GM23338 (cell line): ENCODE data around the gene CCDC150. TPM values are rescaled to one million over a fixed set of nuclear protein-coding genes. Genes with fewer than 3 reads are reported as not detected.

Experiments
- ATAC-seq: fragments of 200-7000 bp; cut with Tn5 transposase; 3 replicates; pipeline ENCODE4 v1.9.1; 2020
- DNase-seq: peaks from one replicate; pipeline ENCODE4 v3.0.0-alpha.2; 2015; ENCODE audit warnings: low spot score
- H2AFZ ChIP-seq: fragments of 200-600 bp; sonication (generic); 2 replicates; pipeline ENCODE4 v1.8.0; 2016; ENCODE audit warnings: antibody characterized with exemption, mild to moderate bottlenecking, moderate library complexity
- H3F3A ChIP-seq: fragments of 200-600 bp; sonication (generic); replicated peaks from 2 replicates; pipeline ENCODE4 v1.8.0; 2017; ENCODE audit warnings: antibody characterized with exemption, mixed run types, low read depth
- H3K27ac ChIP-seq: fragments of 200-600 bp; sonication (generic); 2 replicates; pipeline ENCODE4 v1.6.1; 2016; ENCODE audit warnings: low read depth
- H3K27me3 ChIP-seq: fragments of 200-600 bp; sonication (generic); 2 replicates; pipeline ENCODE4 v1.8.0; 2016; ENCODE audit warnings: mild to moderate bottlenecking, mixed run types, moderate library complexity; ENCODE audit not compliant: insufficient read depth
- H3K36me3 ChIP-seq: fragments of 200-600 bp; sonication (generic); 2 replicates; pipeline ENCODE4 v1.8.0; 2016; ENCODE audit warnings: mild to moderate bottlenecking; ENCODE audit not compliant: insufficient read depth
- H3K4me1 ChIP-seq: fragments of 200-600 bp; sonication (generic); 2 replicates; pipeline ENCODE4 v1.8.0; 2016; ENCODE audit warnings: mild to moderate bottlenecking, moderate library complexity; ENCODE audit not compliant: insufficient read depth
- H3K4me2 ChIP-seq: fragments of 200-600 bp; sonication (generic); 2 replicates; pipeline ENCODE4 v1.7.1; 2017; ENCODE audit warnings: mixed run types
- H3K4me3 ChIP-seq: fragments of 200-600 bp; sonication (generic); 2 replicates; pipeline ENCODE4 v1.6.1; 2016; ENCODE audit warnings: mixed run types
- H3K79me2 ChIP-seq: fragments of 200-600 bp; sonication (generic); replicated peaks from 2 replicates; pipeline ENCODE4 v1.8.0; 2017; ENCODE audit warnings: mild to moderate bottlenecking; ENCODE audit not compliant: insufficient read depth
- H3K9me2 ChIP-seq: fragments of 200-600 bp; sonication (generic); 2 replicates; pipeline ENCODE4 v1.8.0; 2017; ENCODE audit not compliant: insufficient read depth
- H4K20me1 ChIP-seq: fragments of 200-600 bp; sonication (generic); replicated peaks from 2 replicates; pipeline ENCODE4 v1.8.0; 2017; ENCODE audit warnings: mild to moderate bottlenecking; ENCODE audit not compliant: insufficient read depth
- H3K27ac Mint-ChIP-seq: 2 replicates; pipeline ENCODE4 v1.8.0; 2020; ENCODE audit warnings: inconsistent platforms, mild to moderate bottlenecking, moderate library complexity, mixed read lengths
- H3K27me3 Mint-ChIP-seq: 3 replicates; pipeline ENCODE4 v1.8.0; 2022; ENCODE audit warnings: low read depth, mild to moderate bottlenecking, moderate library complexity, mixed read lengths, inconsistent platforms; ENCODE audit not compliant: insufficient read depth, poor library complexity
- H3K36me3 Mint-ChIP-seq: 3 replicates; pipeline ENCODE4 v1.8.0; 2021; ENCODE audit warnings: low read depth, mild to moderate bottlenecking, inconsistent platforms, moderate library complexity, mixed read lengths
- H3K4me1 Mint-ChIP-seq: 3 replicates; pipeline ENCODE4 v1.8.0; 2020; ENCODE audit warnings: mild to moderate bottlenecking, inconsistent platforms, mixed read lengths
- H3K4me3 Mint-ChIP-seq: 3 replicates; pipeline ENCODE4 v1.8.0; 2021; ENCODE audit warnings: moderate library complexity, mild to moderate bottlenecking, inconsistent platforms, mixed read lengths
- H3K9me3 Mint-ChIP-seq: 3 replicates; pipeline ENCODE4 v1.8.0; 2020; ENCODE audit warnings: moderate library complexity, mild to moderate bottlenecking, inconsistent platforms, mixed read lengths
- CREB1 ChIP-seq: fragments of 250-450 bp; sonication (Bioruptor Pico); IDR thresholded peaks from 2 replicates; pipeline ENCODE4 v1.5.0; 2020; ENCODE audit warnings: low read depth, mild to moderate bottlenecking, moderate library complexity
- ETS1 ChIP-seq: IDR thresholded peaks from 2 replicates; pipeline ENCODE4 v1.6.1; 2016; ENCODE audit warnings: antibody characterized with exemption
- EZH2 ChIP-seq: fragments of 200-600 bp; sonication (generic); IDR thresholded peaks from one replicate; pipeline ENCODE4 v1.8.0; 2017; ENCODE audit warnings: antibody characterized with exemption, mild to moderate bottlenecking, low read depth; ENCODE audit not compliant: unreplicated experiment
- EZH2phosphoT487 ChIP-seq: fragments of 200-600 bp; sonication (generic); IDR thresholded peaks from one replicate; pipeline ENCODE4 v1.8.1; 2018; ENCODE audit warnings: antibody characterized with exemption; ENCODE audit not compliant: unreplicated experiment
- JUNB ChIP-seq: IDR thresholded peaks from one replicate; pipeline ENCODE4 v1.6.1; 2016; ENCODE audit warnings: antibody characterized with exemption; ENCODE audit not compliant: unreplicated experiment
- NANOG ChIP-seq: IDR thresholded peaks from 2 replicates; pipeline ENCODE4 v1.6.1; 2016; ENCODE audit warnings: antibody characterized with exemption, borderline replicate concordance
- POLR2AphosphoS5 ChIP-seq: IDR thresholded peaks from 2 replicates; pipeline ENCODE4 v1.6.1; 2016; ENCODE audit warnings: antibody characterized with exemption, low read depth
- REST ChIP-seq: IDR thresholded peaks from one replicate; pipeline ENCODE4 v1.6.1; 2018; ENCODE audit warnings: antibody characterized with exemption; ENCODE audit not compliant: unreplicated experiment
- STAT1 ChIP-seq: IDR thresholded peaks from one replicate; pipeline ENCODE4 v1.6.1; 2016; ENCODE audit warnings: antibody characterized with exemption; ENCODE audit not compliant: unreplicated experiment
- ZNF114 ChIP-seq: fragments of 250-450 bp; sonication (Bioruptor Pico); IDR thresholded peaks from 2 replicates; pipeline ENCODE4 v1.5.0; 2020; ENCODE audit warnings: mild to moderate bottlenecking, moderate library complexity
- ZNF331 ChIP-seq: fragments of 250-450 bp; sonication (Bioruptor Pico); IDR thresholded peaks from 2 replicates; pipeline ENCODE4 v1.5.0; 2020; ENCODE audit warnings: low read depth, mild to moderate bottlenecking, moderate library complexity
- polyA plus RNA-seq: library from polyadenylated mRNA; unstranded; fragments of >200 nt; fragmentation: Nextera tagmentation; extraction: Ambion mirVana; gene quantifications from 2 replicates; pipeline ENCODE4 v1.2.1, GENCODE V29; 2016
- total RNA-seq: library from RNA; depleted of rRNA; stranded (reverse); fragments of >200 nt; shearing (Covaris generic); gene quantifications from 2 replicates; pipeline ENCODE4 v1.2.3, GENCODE V29; 2014
- TF ChIP-seq, protein P1 (sequence below), 2 experiments: fragments of 200-600 bp in 1 of 2; sonication (generic) in 1 of 2; conservative IDR thresholded peaks; 2 replicates each; pipeline versions ENCODE4 v1.5.1 to v1.6.1; 2016 to 2017; ENCODE audit warnings: antibody characterized with exemption in 2 of 2, low read depth in 2 of 2, mild to moderate bottlenecking in 2 of 2, moderate library complexity in 1 of 2

Gene CCDC150
- total and polyA plus RNA-seq, 2 experiments from 2014 or later = 56.3 to 68.3 TPM

GRCh38 chr2:196594158-196594557 is 45.4 kb upstream of the CCDC150 start (continued):
- TF ChIP-seq, protein P1, sequence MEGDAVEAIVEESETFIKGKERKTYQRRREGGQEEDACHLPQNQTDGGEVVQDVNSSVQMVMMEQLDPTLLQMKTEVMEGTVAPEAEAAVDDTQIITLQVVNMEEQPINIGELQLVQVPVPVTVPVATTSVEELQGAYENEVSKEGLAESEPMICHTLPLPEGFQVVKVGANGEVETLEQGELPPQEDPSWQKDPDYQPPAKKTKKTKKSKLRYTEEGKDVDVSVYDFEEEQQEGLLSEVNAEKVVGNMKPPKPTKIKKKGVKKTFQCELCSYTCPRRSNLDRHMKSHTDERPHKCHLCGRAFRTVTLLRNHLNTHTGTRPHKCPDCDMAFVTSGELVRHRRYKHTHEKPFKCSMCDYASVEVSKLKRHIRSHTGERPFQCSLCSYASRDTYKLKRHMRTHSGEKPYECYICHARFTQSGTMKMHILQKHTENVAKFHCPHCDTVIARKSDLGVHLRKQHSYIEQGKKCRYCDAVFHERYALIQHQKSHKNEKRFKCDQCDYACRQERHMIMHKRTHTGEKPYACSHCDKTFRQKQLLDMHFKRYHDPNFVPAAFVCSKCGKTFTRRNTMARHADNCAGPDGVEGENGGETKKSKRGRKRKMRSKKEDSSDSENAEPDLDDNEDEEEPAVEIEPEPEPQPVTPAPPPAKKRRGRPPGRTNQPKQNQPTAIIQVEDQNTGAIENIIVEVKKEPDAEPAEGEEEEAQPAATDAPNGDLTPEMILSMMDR (conservative IDR thresholded peaks at IDR 0.05; ENCODE audit: low read depth in 2 of 2) = no peak
- TF ChIP-seq ETS1 (no peak), ZNF331 (no peak), EZH2 (no peak)

- H4K20me1 ChIP-seq = no peaks in the 10 kb centered on the region; the same call in 1 of the 2 replicates
- DNase-seq (no peak), ATAC-seq (no peak)
- Mint-ChIP-seq H3K9me3 (no peaks in the 10 kb centered on the region; the same call in 2 of the 3 replicates), H3K4me1 (peaks cover 9% of the 10 kb centered on the region; the same call in 2 of the 3 replicates), H3K36me3 (no peaks in the 10 kb centered on the region), H3K27me3 (peaks cover 16% of the 10 kb centered on the region), H3K4me3 (no peak overlapping the region), H3K27ac (no peak overlapping the region)
- no peak overlapping the region for H3K27ac ChIP-seq
- no peak overlapping the region for H3K4me2 ChIP-seq
- 0 out of 2 replicates have a peak, but pooled peaks cover 3% of the 10 kb centered on the region for H3K9me2 ChIP-seq
- no peaks in the 10 kb centered on the region for H3K36me3 ChIP-seq
- peaks cover 10% of the 10 kb centered on the region for H3K4me1 ChIP-seq
- H3K4me3 ChIP-seq = no peak overlapping the region
- no peaks in the 10 kb centered on the region for H3F3A ChIP-seq
- peaks cover 26% of the 10 kb centered on the region for H3K27me3 ChIP-seq
- no peaks in the 10 kb centered on the region for H3K79me2 ChIP-seq
- TF ChIP-seq NANOG = no peak
- TF ChIP-seq JUNB = no peak
- TF ChIP-seq REST = no peak
- TF ChIP-seq ZNF331 = no peak
- TF ChIP-seq EZH2phosphoT487 = no peak
- no peak for TF ChIP-seq EZH2
- TF ChIP-seq, protein P1 (conservative IDR thresholded peaks at IDR 0.05; ENCODE audit: low read depth in 2 of 2) = no peak
- TF ChIP-seq CREB1 = no peak
- TF ChIP-seq ETS1 = no peak
- TF ChIP-seq STAT1 = no peak
- TF ChIP-seq ZNF114 (CRISPR knock-in tag) = no peak
- no peak for TF ChIP-seq POLR2AphosphoS5
- no peak overlapping the region for H2AFZ ChIP-seq
These were observed 42.0 kb upstream of the CCDC150 start for GRCh38 chr2:196597531-196597930.
